ENCODE results near the gene UBP1. TPM values are rescaled to one million over a fixed set of nuclear protein-coding genes. Genes with fewer than 3 reads are reported as not detected.
"Not testable (repeated sequence)": the region's sequence is repeated elsewhere in the genome, so short reads cannot be mapped to it uniquely, and the experiment has no call there.

The UBP1 gene
- total RNA-seq, 1 donor from 2014 or later = 57.0 TPM

- TF ChIP-seq CTCF (IDR thresholded peaks at IDR 0.05) = no peak
- DNase-seq (ENCODE audit: extremely low spot score, unreplicated experiment) = no peak
- Mint-ChIP-seq H3K36me3 (ENCODE audit: unreplicated experiment) (peaks cover 48% of the 10 kb centered on the region), H3K4me1 (ENCODE audit: unreplicated experiment) (peaks cover 8% of the 10 kb centered on the region), H3K27me3 (ENCODE audit: unreplicated experiment) (no peaks in the 10 kb centered on the region), H3K9me3 (ENCODE audit: unreplicated experiment) (no peaks in the 10 kb centered on the region), H3K4me3 (ENCODE audit: unreplicated experiment) (no peak overlapping the region), H3K27ac (ENCODE audit: unreplicated experiment) (no peak overlapping the region)
Measured at GRCh38 chr3:33417066-33417673, 23.0 kb downstream of the UBP1 start.

GRCh38 chr3:33410816-33411215, 29.4 kb downstream of the UBP1 start:
- peaks cover 51% of the 10 kb centered on the region for H3K36me3 Mint-ChIP-seq (ENCODE audit: unreplicated experiment)
- not testable (repeated sequence) for H3K4me3 Mint-ChIP-seq (ENCODE audit: unreplicated experiment); H3K27ac Mint-ChIP-seq (ENCODE audit: unreplicated experiment); H3K9me3 Mint-ChIP-seq (ENCODE audit: unreplicated experiment); DNase-seq (ENCODE audit: extremely low spot score, unreplicated experiment); H3K27me3 Mint-ChIP-seq (ENCODE audit: unreplicated experiment); H3K4me1 Mint-ChIP-seq (ENCODE audit: unreplicated experiment)

- DNase-seq (ENCODE audit: extremely low spot score, unreplicated experiment) = no peak
- Mint-ChIP-seq H3K9me3 (ENCODE audit: unreplicated experiment) (no peaks in the 10 kb centered on the region), H3K4me3 (ENCODE audit: unreplicated experiment) (no peak overlapping the region), H3K36me3 (ENCODE audit: unreplicated experiment) (peaks cover 56% of the 10 kb centered on the region), H3K4me1 (ENCODE audit: unreplicated experiment) (peaks cover 15% of the 10 kb centered on the region), H3K27ac (ENCODE audit: unreplicated experiment) (no peak overlapping the region), H3K27me3 (ENCODE audit: unreplicated experiment) (no peaks in the 10 kb centered on the region)
- TF ChIP-seq CTCF (IDR thresholded peaks at IDR 0.05) = no peak
Measured at GRCh38 chr3:33403756-33404155, 36.4 kb downstream of the UBP1 start.

GRCh38 chr3:33402936-33403335, 37.3 kb downstream of the UBP1 start:
- Mint-ChIP-seq H3K36me3 (ENCODE audit: unreplicated experiment) (peaks cover 56% of the 10 kb centered on the region), H3K27ac (ENCODE audit: unreplicated experiment) (no peak overlapping the region), H3K4me3 (ENCODE audit: unreplicated experiment) (no peak overlapping the region)

GRCh38 chr3:33401781-33402180, 38.4 kb downstream of the UBP1 start:
- no peak for TF ChIP-seq CTCF (IDR thresholded peaks at IDR 0.05)
- H3K27me3 Mint-ChIP-seq (ENCODE audit: unreplicated experiment) = no peaks in the 10 kb centered on the region
- no peak overlapping the region for H3K4me3 Mint-ChIP-seq (ENCODE audit: unreplicated experiment)
- DNase-seq (ENCODE audit: extremely low spot score, unreplicated experiment) = no peak
- peaks cover 56% of the 10 kb centered on the region for H3K36me3 Mint-ChIP-seq (ENCODE audit: unreplicated experiment)
- no peaks in the 10 kb centered on the region for H3K9me3 Mint-ChIP-seq (ENCODE audit: unreplicated experiment)
- H3K27ac Mint-ChIP-seq (ENCODE audit: unreplicated experiment) = peak overlapping the region; percentile 83
- H3K4me1 Mint-ChIP-seq (ENCODE audit: unreplicated experiment) = peaks cover 17% of the 10 kb centered on the region

More at GRCh38 chr3:33402936-33403335, 37.3 kb downstream of the UBP1 start:
- Mint-ChIP-seq H3K4me1 (ENCODE audit: unreplicated experiment) (peaks cover 15% of the 10 kb centered on the region), H3K27me3 (ENCODE audit: unreplicated experiment) (no peaks in the 10 kb centered on the region), H3K9me3 (ENCODE audit: unreplicated experiment) (no peaks in the 10 kb centered on the region)
- TF ChIP-seq CTCF (IDR thresholded peaks at IDR 0.05) = no peak
- no peak for DNase-seq (ENCODE audit: extremely low spot score, unreplicated experiment)
